Neural progenitor cell (in vitro differentiated cells): ENCODE results near the gene GNB3. TPM values are rescaled to one million over a fixed set of nuclear protein-coding genes. Genes with fewer than 3 reads are reported as not detected.

Experiments used
- DNase-seq: peaks from one replicate; pipeline ENCODE4 v3.0.0-alpha.2; 2016; ENCODE audit warnings: low spot score
- H2AFZ ChIP-seq: fragments of 200-600 bp; sonication (generic); replicated peaks from 2 replicates; pipeline ENCODE4 v1.6.1; 2016; ENCODE audit warnings: antibody characterized with exemption
- H3F3A ChIP-seq: fragments of 200-600 bp; sonication (generic); 2 replicates; pipeline ENCODE4 v1.6.1; 2016; ENCODE audit warnings: antibody characterized with exemption, low read depth
- H3K27ac ChIP-seq: fragments of 200-600 bp; sonication (generic); 2 replicates; pipeline ENCODE4 v1.5.1; 2016; ENCODE audit warnings: mild to moderate bottlenecking
- H3K27me3 ChIP-seq: fragments of 200-600 bp; sonication (generic); 2 replicates; pipeline ENCODE4 v1.6.1; 2016; ENCODE audit warnings: mild to moderate bottlenecking, moderate library complexity
- H3K36me3 ChIP-seq: fragments of 200-600 bp; sonication (generic); 2 replicates; pipeline ENCODE4 v1.5.1; 2016
- H3K4me1 ChIP-seq: fragments of 200-600 bp; sonication (generic); 2 replicates; pipeline ENCODE4 v1.6.1; 2016; ENCODE audit warnings: mixed run types
- H3K4me2 ChIP-seq: fragments of 200-600 bp; sonication (generic); 2 replicates; pipeline ENCODE4 v1.6.1; 2016
- H3K4me3 ChIP-seq: fragments of 200-600 bp; sonication (generic); 2 replicates; pipeline ENCODE4 v1.5.1; 2016
- H3K79me2 ChIP-seq: fragments of 200-600 bp; sonication (generic); 2 replicates; pipeline ENCODE4 v1.6.1; 2016; ENCODE audit warnings: low read depth
- H3K9ac ChIP-seq: fragments of 200-600 bp; sonication (generic); 2 replicates; pipeline ENCODE4 v1.6.1; 2016
- H3K9me3 ChIP-seq: fragments of 200-600 bp; sonication (generic); 2 replicates; pipeline ENCODE4 v1.5.1; 2016; ENCODE audit warnings: low read depth
- H4K20me1 ChIP-seq: fragments of 200-600 bp; sonication (generic); 2 replicates; pipeline ENCODE4 v1.6.1; 2016; ENCODE audit warnings: low read depth
- H3K27ac Mint-ChIP-seq: 3 replicates; pipeline ENCODE4 v1.8.0; 2021; ENCODE audit warnings: mixed read lengths
- H3K27me3 Mint-ChIP-seq: 2 replicates; pipeline ENCODE4 v1.8.0; 2022; ENCODE audit warnings: low read depth, mild to moderate bottlenecking, inconsistent platforms, moderate library complexity, mixed read lengths; ENCODE audit not compliant: insufficient read depth
- H3K36me3 Mint-ChIP-seq: 3 replicates; pipeline ENCODE4 v1.8.0; 2021; ENCODE audit warnings: mixed read lengths
- H3K4me1 Mint-ChIP-seq: 3 replicates; pipeline ENCODE4 v1.8.0; 2021; ENCODE audit warnings: mixed read lengths
- H3K4me3 Mint-ChIP-seq: 3 replicates; pipeline ENCODE4 v1.8.0; 2021; ENCODE audit warnings: mild to moderate bottlenecking, moderate library complexity, mixed read lengths
- H3K9me3 Mint-ChIP-seq: 3 replicates; pipeline ENCODE4 v1.8.0; 2020; ENCODE audit warnings: mixed read lengths
- CTCF ChIP-seq: fragments of 200-600 bp; sonication (generic); IDR thresholded peaks from 2 replicates; pipeline ENCODE4 v1.5.1; 2017; ENCODE audit warnings: antibody characterized with exemption, mild to moderate bottlenecking
- EZH2 ChIP-seq: fragments of 200-600 bp; sonication (generic); IDR thresholded peaks from 2 replicates; pipeline ENCODE4 v1.6.1; 2017; ENCODE audit warnings: antibody characterized with exemption, mild to moderate bottlenecking, moderate library complexity
- EZH2phosphoT487 ChIP-seq: fragments of 200-600 bp; sonication (generic); IDR thresholded peaks from 2 replicates; pipeline ENCODE4 v1.6.1; 2017; ENCODE audit warnings: antibody characterized with exemption
- total RNA-seq: library from RNA; depleted of rRNA; stranded (reverse); fragments of >200 nt; gene quantifications from 2 replicates; pipeline ENCODE4 v1.2.3, GENCODE V29; 2015; ENCODE audit warnings: low replicate concordance

The GNB3 gene
- total RNA-seq, 1 donor from 2014 or later = 2.7 TPM

- Mint-ChIP-seq H3K4me1 (peaks cover 43% of the 10 kb centered on the region), H3K9me3 (no peaks in the 10 kb centered on the region), H3K4me3 (peak overlapping the region; percentile 67), H3K27me3 (peaks cover 12% of the 10 kb centered on the region), H3K27ac (no peak overlapping the region), H3K36me3 (no peaks in the 10 kb centered on the region)
- Histone ChIP-seq H3K9me3 (no peaks in the 10 kb centered on the region), H3K9ac (no peak overlapping the region), H3K4me2 (no peak overlapping the region), H3K79me2 (no peaks in the 10 kb centered on the region), H3K4me1 (peaks cover 34% of the 10 kb centered on the region), H3K4me3 (no peak overlapping the region), H2AFZ (no peak overlapping the region), H3K27me3 (no peaks in the 10 kb centered on the region), H4K20me1 (no peaks in the 10 kb centered on the region), H3K36me3 (no peaks in the 10 kb centered on the region), H3F3A (peaks cover 34% of the 10 kb centered on the region), H3K27ac (no peak overlapping the region)
- DNase-seq = no peak
- TF ChIP-seq EZH2phosphoT487 = no peak
Observed at GRCh38 chr12:6816598-6816997, 24.1 kb upstream of the GNB3 start.

- Histone ChIP-seq H3K4me1 (peaks cover 37% of the 10 kb centered on the region), H3K4me3 (no peak overlapping the region), H3K79me2 (no peaks in the 10 kb centered on the region), H3K4me2 (no peak overlapping the region), H3K9ac (no peak overlapping the region), H4K20me1 (no peaks in the 10 kb centered on the region), H3K9me3 (no peaks in the 10 kb centered on the region), H3F3A (peaks cover 39% of the 10 kb centered on the region), H2AFZ (no peak overlapping the region), H3K36me3 (no peaks in the 10 kb centered on the region), H3K27ac (no peak overlapping the region), H3K27me3 (no peaks in the 10 kb centered on the region)
- no peak overlapping the region for H3K27ac Mint-ChIP-seq
- H3K4me1 Mint-ChIP-seq = peaks cover 47% of the 10 kb centered on the region
- no peaks in the 10 kb centered on the region for H3K36me3 Mint-ChIP-seq
- peak overlapping the region; percentile 67 for H3K4me3 Mint-ChIP-seq
- TF ChIP-seq CTCF (no peak), EZH2 (no peak), EZH2phosphoT487 (no peak)
- H3K27me3 Mint-ChIP-seq = peaks cover 11% of the 10 kb centered on the region
- H3K9me3 Mint-ChIP-seq = no peaks in the 10 kb centered on the region
- DNase-seq = no peak
Observed at GRCh38 chr12:6817098-6817497, 23.6 kb upstream of the GNB3 start.

- Histone ChIP-seq H3K27me3 (no peaks in the 10 kb centered on the region), H3K27ac (no peak overlapping the region), H3F3A (peaks cover 45% of the 10 kb centered on the region), H4K20me1 (no peaks in the 10 kb centered on the region), H2AFZ (no peak overlapping the region), H3K36me3 (no peaks in the 10 kb centered on the region), H3K79me2 (no peaks in the 10 kb centered on the region), H3K4me1 (peaks cover 43% of the 10 kb centered on the region), H3K9me3 (no peaks in the 10 kb centered on the region), H3K4me2 (peak overlapping the region; percentile 89), H3K4me3 (no peak overlapping the region), H3K9ac (no peak overlapping the region)
- Mint-ChIP-seq H3K27ac (peak overlapping the region; percentile 58), H3K9me3 (no peaks in the 10 kb centered on the region), H3K4me1 (peaks cover 53% of the 10 kb centered on the region), H3K36me3 (no peaks in the 10 kb centered on the region), H3K27me3 (peaks cover 9% of the 10 kb centered on the region), H3K4me3 (peak overlapping the region; percentile 4)
- no peak for TF ChIP-seq EZH2phosphoT487
- no peak for DNase-seq
Observed at GRCh38 chr12:6817662-6818157, 23.0 kb upstream of the GNB3 start.

DNA sequence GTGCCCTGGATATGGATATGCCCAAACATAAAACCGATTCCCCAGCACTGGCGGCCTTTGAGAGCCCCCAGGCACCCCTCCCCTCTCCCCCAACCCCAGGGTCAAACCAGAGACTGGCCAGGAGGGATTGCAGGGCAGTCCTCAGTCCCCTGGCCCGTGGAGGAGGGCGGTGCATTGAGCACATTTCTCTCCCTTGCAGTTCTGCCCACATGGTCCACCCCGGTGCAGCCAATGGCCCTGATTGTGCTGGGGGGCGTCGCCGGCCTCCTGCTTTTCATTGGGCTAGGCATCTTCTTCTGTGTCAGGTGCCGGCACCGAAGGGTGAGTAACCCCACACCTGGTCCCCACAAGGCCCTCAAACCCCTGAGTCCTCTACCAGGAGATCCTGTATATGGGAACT lies 22.5 kb upstream of the GNB3 start:
- no peak overlapping the region for H3K4me3 ChIP-seq
- H3K27ac Mint-ChIP-seq = peak overlapping the region; percentile 96
- TF ChIP-seq EZH2phosphoT487 (no peak), CTCF (no peak), EZH2 (no peak)
- H3K9me3 ChIP-seq = no peaks in the 10 kb centered on the region
- H3K27me3 Mint-ChIP-seq = peaks cover 9% of the 10 kb centered on the region
- no peak overlapping the region for H2AFZ ChIP-seq
- peak; percentile 52 for DNase-seq
- peak overlapping the region; percentile 73 for H3K4me3 Mint-ChIP-seq
- peaks cover 51% of the 10 kb centered on the region for H3F3A ChIP-seq
- no peak overlapping the region for H3K27ac ChIP-seq
- H3K9ac ChIP-seq = no peak overlapping the region
- H3K36me3 Mint-ChIP-seq = peaks cover 3% of the 10 kb centered on the region
- peaks cover 48% of the 10 kb centered on the region for H3K4me1 ChIP-seq
- H3K9me3 Mint-ChIP-seq = no peaks in the 10 kb centered on the region
- no peaks in the 10 kb centered on the region for H3K27me3 ChIP-seq
- H3K36me3 ChIP-seq = no peaks in the 10 kb centered on the region
- no peaks in the 10 kb centered on the region for H4K20me1 ChIP-seq
- H3K4me1 Mint-ChIP-seq = peaks cover 58% of the 10 kb centered on the region
- H3K79me2 ChIP-seq = no peaks in the 10 kb centered on the region
- H3K4me2 ChIP-seq = peak overlapping the region; percentile 89
